Measurements from ENCODE around the gene GCNT2. TPM values are rescaled to one million over a fixed set of nuclear protein-coding genes. Genes with fewer than 3 reads are reported as not detected.
"Not testable (repeated sequence)": the region's sequence is repeated elsewhere in the genome, so short reads cannot be mapped to it uniquely, and the experiment has no call there.

Gene GCNT2
- total RNA-seq, 1 experiment from 2014 or later: 42.8 TPM

DNA sequence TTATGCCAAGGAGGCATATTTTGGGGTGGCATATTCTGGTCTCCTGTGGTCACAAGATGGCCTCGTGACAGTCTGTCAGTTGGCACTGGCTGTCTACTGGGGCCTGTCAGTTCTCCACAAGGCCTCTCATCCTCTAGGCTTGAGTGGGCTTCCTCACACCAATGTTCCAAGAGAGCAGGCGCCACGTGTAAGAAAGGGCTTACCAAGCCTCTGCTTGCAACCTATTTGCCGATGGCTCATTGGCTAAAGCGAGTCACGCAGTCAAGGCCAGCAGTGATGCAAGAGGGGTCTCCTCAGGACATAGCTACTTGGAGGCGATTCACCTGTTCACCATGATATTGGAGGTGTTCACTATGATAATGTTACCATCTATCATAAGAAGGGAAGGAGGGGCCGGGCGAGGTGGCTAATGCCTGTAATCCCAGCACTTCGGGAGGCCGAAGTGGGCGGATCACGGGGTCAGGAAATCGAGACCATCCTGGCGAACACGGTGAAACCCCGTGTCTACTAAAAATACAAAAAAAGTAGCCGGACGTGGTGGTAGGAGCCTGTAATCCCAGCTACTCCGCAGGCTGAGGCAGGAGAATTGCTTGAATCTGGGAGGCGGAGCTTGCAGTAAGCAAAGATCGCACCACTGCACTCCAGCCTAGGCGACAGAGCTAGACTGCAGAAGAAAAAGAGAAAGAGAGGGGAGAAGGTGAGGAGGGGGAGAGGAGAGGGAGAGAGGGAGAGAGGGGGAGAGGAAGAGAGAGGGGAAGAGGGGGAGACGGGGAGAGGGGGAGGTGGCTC is 138.0 kb downstream of the GCNT2 start:
- BruUV-seq (replicated peaks): no TSS peak
- Histone ChIP-seq H3K4me1 (ENCODE audit: control insufficient read depth, insufficient read depth, low read length) (no peaks in the 10 kb centered on the region), H3K9me3 (ENCODE audit: control insufficient read depth, insufficient read depth, low read depth, low read length) (no peaks in the 10 kb centered on the region), H3K4me3 (ENCODE audit: low read depth in 2 of 2, low read length in 2 of 2) (peak overlapping the region in 1 of 2 experiments; percentile 25; a peak in 1 of 4 replicates), H3K36me3 (ENCODE audit: control insufficient read depth, insufficient read depth, low read length) (no peaks in the 10 kb centered on the region), H3K27me3 (ENCODE audit: control insufficient read depth, insufficient read depth, low read length) (no peaks in the 10 kb centered on the region; the same call in 1 of the 2 replicates), H3K27ac (ENCODE audit: low read length) (no peak overlapping the region)
- ATAC-seq (no peak), DNase-seq (ENCODE audit: low read depth, low spot score) (no peak)
- in situ Hi-C loops (cut with HindIII; ENCODE audit: low pct_unique_long_range_greater_than_20kb, low sequenced_read_pairs): no loop called here
- TF ChIP-seq CTCF (IDR thresholded peaks at IDR 0.05) (no peak), TCF7L2 (IDR thresholded peaks at IDR 0.05; ENCODE audit: low read depth, low read length) (no peak), POLR2AphosphoS5 (IDR thresholded peaks at IDR 0.05; ENCODE audit: low read depth, low read length) (no peak), SIN3A (IDR thresholded peaks at IDR 0.05; ENCODE audit: borderline replicate concordance, insufficient read depth, low read depth, low read length) (no peak)
- TF ChIP-seq, protein P1, sequence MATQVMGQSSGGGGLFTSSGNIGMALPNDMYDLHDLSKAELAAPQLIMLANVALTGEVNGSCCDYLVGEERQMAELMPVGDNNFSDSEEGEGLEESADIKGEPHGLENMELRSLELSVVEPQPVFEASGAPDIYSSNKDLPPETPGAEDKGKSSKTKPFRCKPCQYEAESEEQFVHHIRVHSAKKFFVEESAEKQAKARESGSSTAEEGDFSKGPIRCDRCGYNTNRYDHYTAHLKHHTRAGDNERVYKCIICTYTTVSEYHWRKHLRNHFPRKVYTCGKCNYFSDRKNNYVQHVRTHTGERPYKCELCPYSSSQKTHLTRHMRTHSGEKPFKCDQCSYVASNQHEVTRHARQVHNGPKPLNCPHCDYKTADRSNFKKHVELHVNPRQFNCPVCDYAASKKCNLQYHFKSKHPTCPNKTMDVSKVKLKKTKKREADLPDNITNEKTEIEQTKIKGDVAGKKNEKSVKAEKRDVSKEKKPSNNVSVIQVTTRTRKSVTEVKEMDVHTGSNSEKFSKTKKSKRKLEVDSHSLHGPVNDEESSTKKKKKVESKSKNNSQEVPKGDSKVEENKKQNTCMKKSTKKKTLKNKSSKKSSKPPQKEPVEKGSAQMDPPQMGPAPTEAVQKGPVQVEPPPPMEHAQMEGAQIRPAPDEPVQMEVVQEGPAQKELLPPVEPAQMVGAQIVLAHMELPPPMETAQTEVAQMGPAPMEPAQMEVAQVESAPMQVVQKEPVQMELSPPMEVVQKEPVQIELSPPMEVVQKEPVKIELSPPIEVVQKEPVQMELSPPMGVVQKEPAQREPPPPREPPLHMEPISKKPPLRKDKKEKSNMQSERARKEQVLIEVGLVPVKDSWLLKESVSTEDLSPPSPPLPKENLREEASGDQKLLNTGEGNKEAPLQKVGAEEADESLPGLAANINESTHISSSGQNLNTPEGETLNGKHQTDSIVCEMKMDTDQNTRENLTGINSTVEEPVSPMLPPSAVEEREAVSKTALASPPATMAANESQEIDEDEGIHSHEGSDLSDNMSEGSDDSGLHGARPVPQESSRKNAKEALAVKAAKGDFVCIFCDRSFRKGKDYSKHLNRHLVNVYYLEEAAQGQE (IDR thresholded peaks at IDR 0.05; ENCODE audit: insufficient read depth in 1 of 2, low read depth in 2 of 2, low read length in 1 of 2): no peak
- CTCF ChIA-PET: no interaction called here
- POLR2A ChIA-PET: no interaction called here
- intact Hi-C loops (cut with micrococcal nuclease; ENCODE audit: unreplicated experiment): no loop called here

DNA sequence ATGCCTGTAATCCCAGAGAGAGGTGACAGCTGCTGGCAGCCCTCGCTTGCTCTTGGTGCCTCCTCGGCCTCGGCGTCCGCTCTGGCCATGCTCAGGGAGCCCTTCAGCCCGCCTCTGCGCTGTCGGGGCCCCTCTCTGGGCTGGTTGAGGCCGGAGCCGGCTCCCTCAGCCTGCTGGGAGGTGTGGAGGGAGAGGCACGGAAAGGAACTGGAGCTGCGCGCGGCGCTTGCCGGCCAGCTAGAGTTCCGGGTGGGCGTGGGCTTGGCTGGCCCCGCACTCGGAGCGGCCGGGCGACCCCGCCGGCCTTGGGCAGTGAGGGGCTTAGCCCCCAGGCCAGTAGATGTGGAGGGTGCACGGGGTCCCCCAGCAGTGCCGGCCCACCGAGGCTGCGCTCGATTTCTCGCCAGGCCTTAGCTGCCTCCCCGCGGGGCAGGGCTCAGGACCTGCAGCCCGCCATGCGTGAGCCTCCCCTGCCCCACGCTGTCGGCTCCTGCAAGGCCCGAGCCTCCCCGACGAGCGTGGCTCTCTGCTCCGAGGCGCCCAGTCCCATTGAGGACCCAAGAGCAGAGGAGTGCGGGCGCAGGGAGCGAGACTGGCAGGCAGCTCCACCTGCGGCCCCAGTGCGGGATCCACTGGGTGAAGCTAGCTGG is 138.7 kb downstream of the GCNT2 start:
- CTCF ChIA-PET: no interaction called here
- in situ Hi-C loops (cut with HindIII; ENCODE audit: low pct_unique_long_range_greater_than_20kb, low sequenced_read_pairs) (no loop called here), intact Hi-C loops (cut with micrococcal nuclease; ENCODE audit: unreplicated experiment) (no loop called here)
- H3K27me3 ChIP-seq (ENCODE audit: control insufficient read depth, insufficient read depth, low read length): no peaks in the 10 kb centered on the region; the same call in 1 of the 2 replicates
- POLR2A ChIA-PET: no interaction called here
- ATAC-seq (no peak), DNase-seq (ENCODE audit: low read depth, low spot score) (no peak)
- peak overlapping the region in 1 of 2 experiments; percentile 25; a peak in 1 of 4 replicates for H3K4me3 ChIP-seq (ENCODE audit: low read depth in 2 of 2, low read length in 2 of 2)
- H3K9me3 ChIP-seq (ENCODE audit: control insufficient read depth, insufficient read depth, low read depth, low read length): no peaks in the 10 kb centered on the region
- H3K36me3 ChIP-seq (ENCODE audit: control insufficient read depth, insufficient read depth, low read length): no peaks in the 10 kb centered on the region
- TF ChIP-seq POLR2AphosphoS5 (IDR thresholded peaks at IDR 0.05; ENCODE audit: low read depth, low read length) (no peak), SIN3A (IDR thresholded peaks at IDR 0.05; ENCODE audit: borderline replicate concordance, insufficient read depth, low read depth, low read length) (no peak), CTCF (IDR thresholded peaks at IDR 0.05) (no peak), TCF7L2 (IDR thresholded peaks at IDR 0.05; ENCODE audit: low read depth, low read length) (no peak)
- TF ChIP-seq, protein P1 (IDR thresholded peaks at IDR 0.05; ENCODE audit: insufficient read depth in 1 of 2, low read depth in 2 of 2, low read length in 1 of 2): no peak
- H3K4me1 ChIP-seq (ENCODE audit: control insufficient read depth, insufficient read depth, low read length): no peaks in the 10 kb centered on the region
- H3K27ac ChIP-seq (ENCODE audit: low read length): no peak overlapping the region
- no TSS peak for BruUV-seq (replicated peaks)

GRCh38 chr6:10660431-10661191 is 139.5 kb downstream of the GCNT2 start:
- intact Hi-C loops (cut with micrococcal nuclease; ENCODE audit: unreplicated experiment); H3K36me3 ChIP-seq (ENCODE audit: control insufficient read depth, insufficient read depth, low read length); in situ Hi-C loops (cut with HindIII; ENCODE audit: low pct_unique_long_range_greater_than_20kb, low sequenced_read_pairs); POLR2A ChIA-PET; H3K9me3 ChIP-seq (ENCODE audit: control insufficient read depth, insufficient read depth, low read depth, low read length); H3K27me3 ChIP-seq (ENCODE audit: control insufficient read depth, insufficient read depth, low read length); CTCF ChIA-PET; ATAC-seq; H3K4me3 ChIP-seq (ENCODE audit: low read depth in 2 of 2, low read length in 2 of 2); H3K27ac ChIP-seq (ENCODE audit: low read length); DNase-seq (ENCODE audit: low read depth, low spot score); BruUV-seq (replicated peaks); H3K4me1 ChIP-seq (ENCODE audit: control insufficient read depth, insufficient read depth, low read length): not testable (repeated sequence)

Data from Panc1 (cell line).